Activated CD4-positive, alpha-beta T cell treated with anti-CD3 and anti-CD28 coated beads, Interleukin-2, amount 10 ng/mL, durations not matched to agents 7 days and 5 days (primary cell): ENCODE measurements around the gene SS18L1. TPM values are rescaled to one million over a fixed set of nuclear protein-coding genes. Genes with fewer than 3 reads are reported as not detected.
A peak's percentile ranks its signal among the peaks of the same experiment; 100 is the strongest.
"Not testable (repeated sequence)": the region's sequence is repeated elsewhere in the genome, so short reads cannot be mapped to it uniquely, and the experiment has no call there.

Source experiments
- CTCF ChIA-PET: fragments of 350-600 bp; sonication (Branson Sonifier 250); formaldehyde crosslinking; loops from one replicate; lab custom pipeline; 2021; ENCODE audit warnings: antibody characterized with exemption; lab: Charles Lee
- POLR2A ChIA-PET: fragments of 350-600 bp; sonication (Branson Sonifier 250); formaldehyde crosslinking; loops from one replicate; lab custom pipeline; 2021; ENCODE audit warnings: antibody characterized with exemption; lab: Charles Lee
- DNase-seq: peaks from one replicate; pipeline ENCODE4 v3.0.0-alpha.2; 2020
- H3K27ac Mint-ChIP-seq: one replicate; pipeline ENCODE4 v1.8.0; 2021; ENCODE audit warnings: mild to moderate bottlenecking, moderate library complexity, mixed read lengths
- H3K27me3 Mint-ChIP-seq: one replicate; pipeline ENCODE4 v1.8.0; 2021; ENCODE audit warnings: mixed read lengths
- H3K36me3 Mint-ChIP-seq: one replicate; pipeline ENCODE4 v1.8.0; 2021; ENCODE audit warnings: low read depth, mixed read lengths
- H3K4me1 Mint-ChIP-seq: one replicate; pipeline ENCODE4 v1.8.0; 2021; ENCODE audit warnings: mixed read lengths
- H3K4me3 Mint-ChIP-seq: one replicate; pipeline ENCODE4 v1.8.0; 2021; ENCODE audit warnings: mild to moderate bottlenecking, moderate library complexity, mixed read lengths
- H3K9me3 Mint-ChIP-seq: one replicate; pipeline ENCODE4 v1.8.0; 2021; ENCODE audit warnings: mixed read lengths
- total RNA-seq, 2 experiments: library from RNA; stranded (reverse); gene quantifications; one replicate each; pipeline ENCODE4 v1.2.3, GENCODE V29; 2021

SS18L1 gene
- total RNA-seq, 2 experiments from 2014 or later: 17.3 to 19.7 TPM

DNA sequence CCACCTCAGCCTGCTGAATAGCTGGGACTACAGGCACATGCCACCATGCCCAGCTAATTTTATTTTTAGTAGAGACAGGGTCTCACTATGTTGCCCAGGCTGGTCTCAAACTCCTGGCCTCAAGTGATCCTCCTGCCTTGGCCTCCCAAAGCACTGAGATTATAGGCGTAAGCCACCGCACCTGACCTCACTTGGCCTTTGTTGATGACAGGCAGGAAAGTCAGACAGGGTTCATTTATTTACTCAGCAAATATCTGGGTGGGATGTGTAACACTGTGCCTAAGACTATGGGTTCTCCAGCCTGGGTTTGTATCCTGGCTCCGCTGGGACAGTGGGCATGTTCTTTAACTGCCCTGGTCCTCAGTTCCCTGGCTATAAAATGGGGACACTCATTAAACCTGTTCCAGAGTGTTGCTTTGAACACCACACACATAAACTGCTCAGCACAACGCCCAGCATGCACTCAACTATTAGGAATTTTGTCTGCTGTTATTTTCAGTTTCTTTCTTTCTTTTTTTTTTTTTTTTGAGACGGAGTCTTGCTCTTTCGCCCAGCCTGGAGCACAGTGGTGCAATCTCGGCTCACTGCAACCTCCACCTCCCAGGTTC, 27.7 kb upstream of the SS18L1 start:
- DNase-seq, H3K27me3 Mint-ChIP-seq, H3K4me3 Mint-ChIP-seq, POLR2A ChIA-PET, H3K27ac Mint-ChIP-seq, CTCF ChIA-PET, H3K36me3 Mint-ChIP-seq: not testable (repeated sequence)
- Mint-ChIP-seq H3K9me3 (peaks cover 25% of the 10 kb centered on the region), H3K4me1 (peaks cover 32% of the 10 kb centered on the region)

DNA sequence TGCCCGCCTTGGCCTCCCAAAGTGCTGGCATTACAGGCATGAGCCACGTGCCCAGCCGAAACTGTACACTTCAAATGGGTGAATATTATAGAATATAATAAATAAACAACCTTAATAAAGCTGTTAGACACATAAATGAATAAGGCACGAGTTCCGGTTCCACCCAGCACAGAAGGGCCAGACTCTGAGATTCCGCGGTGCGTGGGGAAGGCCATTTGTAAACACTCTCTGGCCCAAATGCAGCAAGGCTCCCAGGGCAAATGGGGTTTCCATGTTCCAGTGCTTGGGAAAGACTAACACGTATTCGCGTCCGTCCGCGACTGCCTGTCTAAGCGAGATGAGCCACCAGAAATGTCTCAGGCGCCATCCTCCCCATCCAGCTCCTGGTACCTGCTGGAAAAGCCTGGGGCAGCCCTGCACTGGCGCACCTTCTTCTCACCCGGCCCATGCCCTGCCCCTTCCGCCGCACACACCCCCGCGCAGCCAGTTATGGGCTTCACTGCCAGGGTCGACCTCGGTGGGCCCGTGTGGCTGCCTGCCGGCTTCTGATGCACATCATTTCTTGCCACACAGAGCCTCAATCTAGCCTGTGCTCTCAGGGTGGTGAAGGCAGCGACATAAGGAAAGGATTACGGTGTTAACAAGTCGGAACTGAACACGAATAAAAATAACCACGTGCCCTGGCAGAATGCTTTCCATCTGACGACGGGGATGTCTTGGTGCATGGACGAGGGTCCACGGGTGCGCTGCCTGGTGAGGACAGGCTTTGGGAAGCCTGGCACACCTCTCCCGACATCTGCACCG, 26.8 kb upstream of the SS18L1 start:
- Mint-ChIP-seq H3K9me3 (peaks cover 20% of the 10 kb centered on the region), H3K4me1 (peaks cover 36% of the 10 kb centered on the region), H3K27ac (peak overlapping the region; percentile 9), H3K4me3 (no peak overlapping the region), H3K36me3 (peaks cover 3% of the 10 kb centered on the region), H3K27me3 (no peaks in the 10 kb centered on the region)
- DNase-seq: no peak
- ChIA-PET CTCF (interaction anchor here (0.6 to 1.6 kb wide), 3 partner anchors 19 to 75 kb away, joined by 3 to 5 read pairs (median 3); no protein-coding TSS in a partner anchor), POLR2A (no interaction called here)

DNA sequence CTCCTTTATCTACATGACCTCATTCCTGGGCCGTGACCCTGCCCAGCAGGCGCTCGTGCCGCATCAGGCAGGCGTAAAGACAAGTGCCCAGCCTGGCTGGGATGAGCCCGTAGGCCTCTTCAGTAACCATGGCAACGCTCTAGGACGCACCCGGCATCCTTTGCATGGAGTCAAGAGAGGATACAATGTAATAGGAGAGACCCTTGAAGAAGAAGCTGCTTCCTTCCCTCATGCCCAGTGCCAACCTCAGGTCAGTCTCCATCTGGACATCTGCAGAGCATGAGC, 26.3 kb upstream of the SS18L1 start:
- H3K36me3 Mint-ChIP-seq: peaks cover 3% of the 10 kb centered on the region
- H3K27me3 Mint-ChIP-seq: no peaks in the 10 kb centered on the region
- peaks cover 18% of the 10 kb centered on the region for H3K9me3 Mint-ChIP-seq
- ChIA-PET CTCF (interaction anchor here (1.2 to 1.6 kb wide), 2 partner anchors 19 to 45 kb away, joined by 3 read pairs; no protein-coding TSS in a partner anchor), POLR2A (no interaction called here)
- peak overlapping the region; percentile 77 for H3K27ac Mint-ChIP-seq
- peaks cover 36% of the 10 kb centered on the region for H3K4me1 Mint-ChIP-seq
- H3K4me3 Mint-ChIP-seq: no peak overlapping the region
- no peak for DNase-seq

DNA sequence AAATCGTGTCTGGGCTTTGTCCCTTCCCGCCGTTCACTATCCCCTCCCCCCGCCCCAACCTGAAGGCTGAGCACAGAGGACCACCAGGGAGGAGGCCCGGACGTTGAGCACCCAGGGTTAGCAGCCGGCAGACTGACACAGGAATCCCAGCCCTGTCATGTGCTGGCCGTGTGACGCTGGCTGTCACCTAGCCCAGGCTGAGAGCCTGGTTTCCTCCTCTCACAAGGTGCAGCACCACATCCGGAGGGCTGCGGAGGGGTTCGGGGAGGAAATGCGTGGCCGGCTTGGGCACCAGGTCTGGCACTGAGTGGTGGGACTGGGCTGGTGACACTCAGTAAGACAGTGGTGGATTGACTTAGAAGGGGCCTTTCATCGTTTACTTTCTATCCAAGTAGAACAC, 25.9 kb upstream of the SS18L1 start:
- CTCF ChIA-PET: interaction anchor here (0.7 to 1.6 kb wide), 3 partner anchors 18 to 858 kb away, joined by 3 read pairs; no protein-coding TSS in a partner anchor
- Mint-ChIP-seq H3K4me3 (no peak overlapping the region), H3K27ac (peak overlapping the region; percentile 77), H3K27me3 (no peaks in the 10 kb centered on the region), H3K36me3 (peaks cover 3% of the 10 kb centered on the region), H3K9me3 (peaks cover 14% of the 10 kb centered on the region), H3K4me1 (peaks cover 36% of the 10 kb centered on the region)
- peak; percentile 83 for DNase-seq
- POLR2A ChIA-PET: no interaction called here

DNA sequence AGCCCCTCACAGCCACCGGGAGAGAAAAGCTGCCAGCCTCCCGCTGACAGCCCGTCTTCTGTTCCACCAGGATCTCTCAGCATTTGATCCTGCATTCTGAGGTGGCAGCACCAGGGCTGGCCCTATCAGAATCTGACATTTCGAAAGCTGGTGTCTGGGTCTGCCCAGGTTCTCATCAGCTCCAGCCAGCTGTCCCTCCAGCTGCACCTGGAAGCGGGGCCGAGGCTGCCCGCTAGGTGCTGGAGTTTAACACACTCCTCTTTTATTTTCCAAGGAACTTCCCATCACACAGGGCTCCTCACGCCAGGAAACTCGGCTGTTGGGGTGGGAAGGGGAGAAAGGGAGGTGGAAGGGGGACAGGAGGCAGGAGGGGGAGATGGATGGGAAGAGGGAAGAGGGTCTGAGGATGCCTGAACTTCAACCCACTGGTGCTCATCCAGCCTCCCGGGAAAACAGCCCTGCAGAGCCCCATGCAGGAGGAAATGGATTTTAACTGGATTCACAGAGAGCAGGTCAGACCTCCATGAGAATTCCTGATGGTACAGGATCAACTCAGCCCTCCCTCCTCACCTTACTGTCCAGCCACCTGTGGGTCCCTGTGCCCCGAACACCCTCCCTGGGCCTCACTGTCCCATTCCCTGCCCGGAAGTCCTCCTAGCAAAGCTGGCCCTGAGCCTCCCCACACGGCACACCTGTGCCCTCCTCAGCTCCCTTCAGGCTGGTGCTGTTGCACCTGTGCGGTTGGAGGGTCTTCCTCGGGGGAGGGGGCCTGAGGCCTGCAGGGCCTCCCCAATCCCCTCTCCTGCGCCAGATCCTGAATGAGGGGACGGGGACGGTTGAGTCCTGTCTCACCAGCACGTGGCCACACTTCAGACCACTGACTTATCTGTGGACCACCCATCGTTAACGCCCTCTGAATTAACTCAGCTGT, 25.2 kb upstream of the SS18L1 start:
- POLR2A ChIA-PET: no interaction called here
- peaks cover 3% of the 10 kb centered on the region for H3K36me3 Mint-ChIP-seq
- H3K9me3 Mint-ChIP-seq: peaks cover 9% of the 10 kb centered on the region
- DNase-seq: no peak
- peaks cover 38% of the 10 kb centered on the region for H3K4me1 Mint-ChIP-seq
- peak overlapping the region; percentile 77 for H3K27ac Mint-ChIP-seq
- H3K27me3 Mint-ChIP-seq: no peaks in the 10 kb centered on the region
- H3K4me3 Mint-ChIP-seq: no peak overlapping the region
- CTCF ChIA-PET: interaction anchor here (0.7 to 1.6 kb wide), 4 partner anchors 18 to 857 kb away, joined by 3 read pairs; no protein-coding TSS in a partner anchor

DNA sequence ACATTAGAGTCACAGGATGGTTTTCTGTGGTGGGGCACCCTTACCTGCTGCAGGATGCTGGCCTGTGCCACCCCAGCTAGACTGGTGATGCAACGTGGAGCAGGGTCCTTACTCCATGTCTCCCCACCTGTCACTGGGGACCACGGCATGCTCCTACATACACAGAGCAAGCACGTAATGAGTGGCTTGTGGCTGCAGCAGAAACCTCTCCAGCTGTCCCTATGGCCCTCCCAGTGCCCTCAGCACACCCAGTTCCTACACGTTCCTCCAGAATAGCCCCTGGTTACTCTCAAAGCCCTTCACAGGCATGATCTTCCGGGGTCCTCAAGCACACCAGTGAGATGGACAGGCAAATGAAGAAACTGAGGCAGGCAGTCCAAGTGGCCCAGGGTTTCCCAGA, 24.5 kb upstream of the SS18L1 start:
- Mint-ChIP-seq H3K27me3 (no peaks in the 10 kb centered on the region), H3K27ac (peak overlapping the region; percentile 72), H3K4me1 (peaks cover 46% of the 10 kb centered on the region), H3K9me3 (peaks cover 6% of the 10 kb centered on the region), H3K4me3 (no peak overlapping the region), H3K36me3 (peaks cover 4% of the 10 kb centered on the region)
- CTCF ChIA-PET: interaction anchor here (1.2 kb wide), 1 partner anchor 50 kb away, joined by 3 read pairs; no protein-coding TSS in a partner anchor
- DNase-seq: no peak
- POLR2A ChIA-PET: no interaction called here

DNA sequence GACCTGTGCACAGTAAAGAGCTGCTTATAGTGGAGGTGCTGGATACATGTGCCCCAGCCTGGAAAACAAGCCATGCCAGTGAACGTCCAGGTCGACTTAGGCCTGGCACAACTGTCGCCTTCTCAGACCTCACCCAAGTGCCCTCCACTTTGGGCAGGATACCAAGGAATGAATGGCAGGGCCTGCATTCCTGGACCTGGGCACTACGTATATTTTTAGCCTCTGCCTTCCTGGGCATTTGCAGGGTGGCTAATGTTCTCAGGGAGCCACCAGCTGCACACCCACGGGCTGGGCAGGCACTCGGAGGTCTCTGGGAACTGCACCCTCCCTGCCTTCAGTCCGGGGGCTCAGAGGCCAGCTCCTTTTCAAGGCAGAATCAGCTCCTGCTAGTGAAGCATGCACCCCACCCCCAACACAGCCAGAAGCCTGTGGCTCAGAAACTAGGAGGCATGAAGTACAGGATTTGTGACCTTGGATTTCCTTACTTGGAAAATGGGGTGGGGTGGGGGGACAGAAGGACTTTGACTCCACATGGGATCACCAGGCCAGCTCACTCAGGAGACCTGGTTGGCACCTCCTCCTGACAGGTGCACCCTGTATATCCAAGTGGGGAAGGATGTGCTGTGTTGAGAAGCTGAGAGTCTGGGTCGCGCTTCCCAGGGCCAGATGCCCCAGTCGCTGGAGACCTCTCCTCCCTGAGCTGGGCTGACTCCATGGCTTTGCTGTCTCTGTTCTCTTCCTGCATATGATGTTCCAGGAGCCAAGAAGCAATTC, 23.8 kb upstream of the SS18L1 start:
- Mint-ChIP-seq H3K4me1 (peaks cover 51% of the 10 kb centered on the region), H3K9me3 (peaks cover 6% of the 10 kb centered on the region), H3K27me3 (no peaks in the 10 kb centered on the region), H3K4me3 (peak overlapping the region; percentile 41), H3K36me3 (peaks cover 11% of the 10 kb centered on the region), H3K27ac (peak overlapping the region; percentile 41)
- POLR2A ChIA-PET: no interaction called here
- DNase-seq: no peak
- CTCF ChIA-PET: interaction anchor here (1.2 kb wide), 1 partner anchor 50 kb away, joined by 3 read pairs; no protein-coding TSS in a partner anchor

DNA sequence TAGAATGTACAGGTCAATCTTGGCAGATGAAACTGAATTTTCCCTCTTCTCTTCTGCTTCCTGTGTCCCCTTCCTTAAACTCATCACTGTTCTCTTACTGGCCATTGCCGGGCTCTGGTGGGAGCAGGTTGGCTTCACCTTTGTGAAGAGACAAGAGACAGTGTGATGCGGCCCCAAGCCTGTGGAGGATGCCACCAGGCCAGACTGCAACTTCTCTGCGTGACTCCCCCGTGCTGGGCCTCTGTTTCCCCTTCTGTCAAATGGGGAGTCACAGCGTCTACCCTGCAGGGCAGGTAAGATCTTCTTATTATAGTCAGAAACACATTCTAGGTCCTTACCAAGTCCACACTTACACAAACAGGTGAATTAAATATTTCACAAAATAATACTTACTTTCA, 23.2 kb upstream of the SS18L1 start:
- CTCF ChIA-PET: interaction anchor here (0.6 to 1.9 kb wide), 3 partner anchors 14 to 726 kb away, joined by 3 to 7 read pairs (median 3); no protein-coding TSS in a partner anchor
- POLR2A ChIA-PET: no interaction called here
- H3K27me3 Mint-ChIP-seq: no peaks in the 10 kb centered on the region
- peaks cover 54% of the 10 kb centered on the region for H3K4me1 Mint-ChIP-seq
- peaks cover 2% of the 10 kb centered on the region for H3K9me3 Mint-ChIP-seq
- peaks cover 17% of the 10 kb centered on the region for H3K36me3 Mint-ChIP-seq
- H3K4me3 Mint-ChIP-seq: peak overlapping the region; percentile 41
- no peak for DNase-seq
- H3K27ac Mint-ChIP-seq: peak overlapping the region; percentile 41

DNA sequence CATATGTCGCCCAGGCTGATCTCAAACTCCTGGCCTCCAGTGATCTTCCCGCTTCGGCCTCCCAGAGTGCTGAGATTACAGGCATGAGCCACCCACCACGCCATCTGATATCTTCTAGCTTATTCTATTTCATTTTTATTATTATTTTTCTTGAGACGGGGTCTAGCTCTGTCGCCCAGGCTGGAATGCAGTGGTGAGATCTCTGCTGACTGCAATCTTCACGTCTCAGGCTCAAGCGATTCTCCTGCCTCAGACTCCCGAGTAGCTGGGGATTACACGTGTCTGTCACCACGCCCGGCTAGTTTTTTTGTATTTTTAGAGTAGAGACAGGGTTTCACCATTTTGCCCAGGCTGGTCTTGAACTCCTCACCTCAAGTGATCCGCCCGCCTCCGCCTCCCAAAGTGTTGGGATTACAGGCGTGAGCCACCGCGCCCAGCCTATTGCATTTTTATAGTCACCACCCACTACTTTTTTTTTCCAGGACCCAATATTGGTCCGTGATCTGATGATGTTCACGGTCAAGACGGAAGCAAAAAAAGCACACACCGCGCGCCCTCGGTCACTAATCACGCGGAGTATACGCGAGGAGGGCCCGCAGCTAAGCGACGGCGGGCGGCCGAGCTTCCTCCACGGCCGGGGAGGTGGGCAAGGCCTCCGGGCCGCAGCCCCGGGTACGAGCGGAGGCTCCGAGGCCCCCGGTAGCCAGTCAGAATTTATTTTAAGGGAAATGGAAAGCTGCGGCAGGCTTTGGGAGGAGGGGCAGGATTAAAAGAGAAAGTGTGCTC, 22.4 kb upstream of the SS18L1 start:
- Mint-ChIP-seq H3K9me3 (no peaks in the 10 kb centered on the region), H3K27ac (peak overlapping the region; percentile 92), H3K4me3 (peak overlapping the region; percentile 85), H3K36me3 (peaks cover 22% of the 10 kb centered on the region), H3K4me1 (peaks cover 54% of the 10 kb centered on the region), H3K27me3 (no peaks in the 10 kb centered on the region)
- DNase-seq: no peak
- ChIA-PET CTCF (interaction anchor here (0.6 to 1.9 kb wide), 4 partner anchors 15 to 725 kb away, joined by 3 to 7 read pairs (median 3); no protein-coding TSS in a partner anchor), POLR2A (interaction anchor here (1.1 to 1.5 kb wide), 2 partner anchors 22 to 55 kb away, joined by 3 to 7 read pairs; partner anchors contain the start of genes PSMA7, SS18L1 and TAF4)

DNA sequence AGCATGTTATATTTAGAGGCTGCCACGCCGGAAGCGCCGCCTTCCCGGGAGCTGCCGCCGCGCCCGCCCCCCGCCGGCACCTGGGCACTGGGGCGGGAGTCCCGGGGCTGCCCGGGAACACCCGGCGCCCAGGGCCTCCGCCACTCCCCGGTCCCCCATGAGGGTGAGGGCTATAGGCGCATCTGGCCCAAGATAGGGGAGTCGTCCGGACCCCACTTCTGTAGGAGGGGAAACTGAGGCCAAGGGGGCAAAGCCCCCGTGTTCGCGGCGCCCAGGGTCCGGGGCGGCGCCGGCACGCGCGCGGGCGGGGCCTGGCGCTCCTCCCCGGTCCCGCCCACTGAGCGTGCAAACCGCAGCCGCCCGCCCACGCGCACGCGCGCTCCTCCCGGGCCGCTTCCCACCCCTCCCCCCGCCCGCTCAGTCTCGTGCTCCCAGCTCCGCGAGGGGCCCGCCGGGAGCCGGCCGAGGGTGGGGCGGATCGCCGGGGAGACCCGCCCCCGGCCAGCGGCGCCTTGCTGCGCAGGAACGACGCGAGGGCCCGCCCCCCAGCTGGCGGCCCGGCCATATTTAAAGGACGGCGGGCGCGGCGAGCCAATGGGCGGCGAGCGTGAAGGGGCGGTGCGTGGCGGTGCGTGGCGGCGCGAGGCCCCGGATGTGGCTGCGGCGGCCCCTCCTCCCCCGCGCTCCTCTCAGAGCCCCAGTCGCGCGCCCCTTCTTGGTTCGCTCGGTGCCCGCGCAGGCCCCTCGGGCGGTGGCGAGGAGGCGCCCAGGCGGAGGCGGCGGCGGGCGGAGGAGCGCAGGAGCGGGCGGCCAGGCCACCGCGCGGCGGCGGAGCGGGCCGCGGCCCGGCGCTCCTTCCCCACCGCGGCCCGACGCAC, 21.6 kb upstream of the SS18L1 start, which contains the start of gene LSM14B:
LSM14B (plus strand) TSS at position 700 of the 878 bp plus-strand sequence. CDS start 192 bp downstream, outside the sequence.
- CTCF ChIA-PET: interaction anchor here (0.6 to 1.9 kb wide), 7 partner anchors 10 to 631 kb away, joined by 3 to 7 read pairs (median 3); no protein-coding TSS in a partner anchor
- POLR2A ChIA-PET: interaction anchor here (1.1 to 1.5 kb wide), 2 partner anchors 21 to 56 kb away, joined by 3 to 7 read pairs; partner anchors contain the start of genes PSMA7, SS18L1 and TAF4
- DNase-seq: peak; percentile 94
- H3K27me3 Mint-ChIP-seq: no peaks in the 10 kb centered on the region
- peaks cover 55% of the 10 kb centered on the region for H3K4me1 Mint-ChIP-seq
- no peaks in the 10 kb centered on the region for H3K9me3 Mint-ChIP-seq
- peaks cover 30% of the 10 kb centered on the region for H3K36me3 Mint-ChIP-seq
- peak within 1 kb of the TSS; percentile 85 for H3K4me3 Mint-ChIP-seq
- H3K27ac Mint-ChIP-seq: peak within 1 kb of the TSS; percentile 92
